Measurements from ENCODE around the gene TSHZ1.

- no peak for TF ChIP-seq CTCF (conservative IDR thresholded peaks at IDR 0.05)
- no peak for TF ChIP-seq ZFX (IDR thresholded peaks at IDR 0.05)
Measured at GRCh38 chr18:75267643-75268363, 57.2 kb downstream of the TSHZ1 start.
